ENCODE data around the gene ZNF169.
"Not testable (repeated sequence)": the region's sequence is repeated elsewhere in the genome, so short reads cannot be mapped to it uniquely, and the experiment has no call there.

ZNF169 gene

DNA sequence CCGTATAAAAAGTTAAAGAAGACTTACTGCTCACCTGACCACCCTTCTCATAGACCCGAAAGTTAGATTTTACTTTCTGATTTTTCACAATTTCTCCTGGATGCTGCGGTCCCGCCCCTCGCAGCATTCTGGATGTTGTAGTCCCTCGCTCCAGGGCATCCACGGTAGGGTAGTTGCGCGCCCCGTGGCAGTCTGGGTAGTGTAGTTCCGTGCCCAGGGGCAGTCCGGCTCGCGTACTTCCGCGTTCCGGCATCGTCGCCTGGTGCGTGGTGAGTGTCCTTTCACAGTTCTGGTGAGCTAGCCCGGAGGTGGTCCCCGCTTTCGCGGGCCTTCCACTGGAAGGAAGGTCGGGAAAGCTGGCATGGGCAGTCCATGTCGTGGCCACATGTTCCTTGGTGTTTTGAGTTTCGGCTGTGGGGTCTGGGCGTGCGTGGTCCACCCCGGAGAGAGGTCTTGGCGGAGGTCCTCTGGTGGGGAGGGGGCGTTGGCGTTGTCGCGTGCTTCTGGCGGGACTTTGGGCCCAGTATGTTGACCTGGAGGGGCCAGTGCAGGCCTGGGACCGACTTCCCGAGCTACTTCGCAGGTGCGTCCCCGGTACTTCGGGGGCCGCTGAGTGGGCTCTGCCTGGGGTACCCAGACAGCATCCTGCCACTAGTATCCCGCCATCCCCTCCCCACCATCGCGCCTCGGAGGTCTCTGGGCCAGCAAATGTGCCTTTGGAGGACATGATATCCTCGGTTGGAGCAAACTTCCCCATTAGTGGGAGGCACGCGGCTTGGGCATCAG is at the start of gene ZNF169:
TSS of gene ZNF169 (plus strand) at position 222 of the 786 bp plus-strand sequence. CDS start 19,515 bp downstream, outside the sequence.
- intact Hi-C loops (cut with DNase I) = no loop called here
- peak; percentile 85 to 98 (median 93) for DNase-seq

DNA sequence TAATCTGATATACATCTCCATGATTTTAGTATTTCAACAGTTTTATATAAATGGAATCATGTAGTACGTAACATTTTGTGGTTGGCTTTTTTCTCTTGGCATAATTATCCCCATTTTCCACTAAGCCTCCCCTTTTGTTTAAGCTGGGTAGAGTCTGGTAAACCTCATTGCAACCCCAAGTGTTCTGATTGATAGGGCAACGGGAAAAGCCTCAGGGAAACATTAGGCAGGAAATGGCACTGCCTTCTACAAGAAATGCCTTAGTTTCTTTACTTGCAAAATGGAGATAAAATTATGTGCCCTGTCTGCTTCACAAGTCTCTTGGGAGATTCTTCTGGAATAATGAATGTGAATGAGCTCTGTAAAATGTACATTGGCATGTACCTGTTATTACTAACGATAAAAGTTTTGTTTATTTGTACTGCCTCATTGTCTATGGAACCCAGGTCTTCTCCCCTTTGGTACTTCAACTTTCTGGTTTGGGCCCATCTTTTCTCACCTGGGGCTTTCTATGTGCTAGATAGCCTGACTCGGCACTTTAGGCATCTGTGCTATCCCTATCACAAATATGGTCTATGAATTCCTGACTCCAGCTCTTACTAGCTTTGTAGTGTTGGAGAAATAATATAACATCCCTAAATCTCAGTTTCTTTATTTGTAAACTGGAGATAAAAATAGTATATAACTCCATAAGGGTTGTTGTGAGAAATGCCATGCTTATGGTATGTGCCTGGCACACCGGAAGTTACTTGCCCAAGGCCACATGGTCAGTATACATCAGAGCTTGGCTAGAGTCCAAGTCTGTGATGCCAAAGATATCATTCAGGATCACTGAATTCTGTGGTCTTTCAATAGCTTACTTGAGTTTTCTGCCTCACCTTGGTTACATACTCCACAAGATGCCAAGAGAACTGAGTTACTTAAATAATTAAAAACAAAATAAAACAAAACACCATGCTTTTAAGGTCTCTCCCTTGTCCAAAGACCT is 48.2 kb upstream of the ZNF169 start:
- intact Hi-C loops (cut with DNase I) = loop anchor here (2.0 kb wide), 1 partner anchor 46 kb away; no protein-coding TSS in a partner anchor
- DNase-seq = no peak

DNA sequence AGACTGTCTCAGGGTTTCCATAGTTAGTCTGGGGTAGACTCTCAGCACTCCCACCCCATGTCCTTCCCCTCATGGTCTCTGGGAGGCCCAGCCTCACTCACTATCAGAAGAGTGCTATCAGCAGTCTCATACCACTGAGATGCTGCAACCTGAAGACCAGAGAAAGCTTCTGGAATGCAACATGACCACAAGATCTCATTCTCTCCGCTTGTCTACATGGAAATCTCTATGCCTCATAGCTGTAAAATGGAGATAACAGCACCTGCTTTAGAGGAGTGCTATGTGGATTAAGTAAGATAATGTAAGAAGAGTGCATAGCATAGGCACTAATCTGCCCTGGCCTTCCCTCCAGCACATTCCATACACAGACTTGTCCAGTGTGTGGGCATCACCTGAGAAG is 47.0 kb upstream of the ZNF169 start:
- intact Hi-C loops (cut with DNase I) = loop anchor here (2.0 kb wide), 2 partner anchors 197 to 529 kb away; no protein-coding TSS in a partner anchor
- DNase-seq = no peak

DNA sequence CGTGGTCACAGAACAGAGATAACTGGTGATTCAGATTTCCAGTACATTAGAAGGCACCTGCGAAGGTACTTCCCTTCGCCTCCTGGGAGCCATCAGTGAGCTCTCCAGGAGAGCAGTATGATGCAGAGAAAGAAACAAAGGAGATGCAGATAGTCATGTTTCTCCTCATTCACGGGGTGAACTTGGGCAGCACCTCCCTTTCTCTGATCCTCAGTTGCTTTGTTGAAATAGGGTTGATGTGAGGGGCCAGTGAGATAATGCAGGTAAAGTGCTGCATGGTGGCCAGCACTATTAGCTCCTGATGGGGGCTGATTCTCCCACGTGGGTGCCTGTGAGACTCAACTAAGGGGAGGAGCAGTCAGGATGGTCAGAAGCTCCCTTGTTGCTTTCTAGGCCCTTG is 46.6 kb upstream of the ZNF169 start:
- DNase-seq = no peak
- intact Hi-C loops (cut with DNase I) = loop anchor here (2.0 kb wide), 2 partner anchors 198 to 530 kb away; no protein-coding TSS in a partner anchor

DNA sequence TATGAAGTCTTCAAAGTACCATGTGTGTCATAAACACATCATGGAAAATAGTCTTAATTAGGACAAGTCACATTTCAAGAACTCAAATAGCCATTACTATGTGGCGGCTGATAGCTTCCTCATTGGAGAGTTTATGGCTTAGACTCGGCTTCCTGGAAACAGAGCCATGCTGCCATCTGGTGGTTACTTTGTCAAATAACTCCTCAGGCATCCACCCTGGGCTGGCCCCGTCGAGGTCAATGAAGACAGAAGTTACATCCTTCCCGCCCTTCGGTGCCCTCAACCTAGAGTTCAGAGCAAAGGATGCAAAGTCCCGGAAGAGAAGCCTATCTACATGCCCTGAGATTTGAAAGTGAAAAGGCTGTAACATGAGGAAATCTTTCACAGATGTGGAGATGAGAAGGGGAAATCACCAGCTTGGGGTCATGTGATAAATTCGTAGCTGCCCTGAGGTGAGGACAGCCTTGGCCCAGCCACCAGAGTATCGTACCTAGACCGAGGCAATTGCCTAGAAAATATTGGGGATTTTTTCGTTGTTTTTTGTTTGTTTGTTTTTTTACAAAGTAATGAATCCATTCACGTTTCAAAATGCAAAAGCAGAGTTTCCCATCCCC is 45.5 kb upstream of the ZNF169 start:
- DNase-seq = peak; percentile 32 to 92 (median 70)
- intact Hi-C loops (cut with DNase I) = loop anchor here (1.0 to 2.0 kb wide), 4 partner anchors 148 to 531 kb away; no protein-coding TSS in a partner anchor

DNA sequence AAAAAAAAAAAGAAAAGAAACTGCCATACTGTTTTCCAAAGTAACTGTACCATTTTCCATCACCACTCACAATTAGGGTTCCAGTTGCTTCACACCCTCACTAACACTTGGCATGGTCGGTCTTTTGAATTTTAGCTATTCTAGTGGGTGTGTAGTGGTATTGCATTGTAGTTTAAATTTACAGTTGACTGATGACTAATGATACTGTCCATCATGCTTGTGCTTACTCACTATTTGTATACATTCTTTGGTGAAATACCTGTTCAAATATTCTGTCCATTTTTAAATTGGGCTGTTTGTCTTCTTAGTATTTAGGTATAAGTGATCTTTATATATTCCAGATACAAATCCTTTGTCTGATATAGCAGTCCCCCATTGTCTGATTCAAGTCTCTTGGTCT is 36.2 kb upstream of the ZNF169 start:
- intact Hi-C loops (cut with DNase I) = no loop called here
- no peak for DNase-seq

DNA sequence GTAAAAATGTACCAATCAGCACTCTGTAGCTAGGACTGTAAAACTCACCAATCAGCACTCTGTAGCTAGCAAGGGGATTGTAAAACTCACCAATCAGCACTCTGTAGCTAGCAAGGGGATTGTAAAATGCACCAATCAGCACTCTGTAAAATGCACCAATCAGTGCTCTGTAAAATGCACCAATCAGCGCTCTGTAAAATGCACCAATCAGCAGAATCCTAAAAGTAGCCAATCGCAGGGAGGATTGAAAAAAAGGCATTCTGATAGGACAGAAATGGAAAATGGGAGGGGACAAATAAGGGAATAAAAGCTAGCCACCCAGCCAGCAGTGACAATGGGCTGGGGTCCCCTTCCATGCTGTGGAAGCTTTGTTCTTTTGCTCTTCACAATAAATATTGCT is 33.7 kb upstream of the ZNF169 start:
- intact Hi-C loops (cut with DNase I); DNase-seq: not testable (repeated sequence)

DNA sequence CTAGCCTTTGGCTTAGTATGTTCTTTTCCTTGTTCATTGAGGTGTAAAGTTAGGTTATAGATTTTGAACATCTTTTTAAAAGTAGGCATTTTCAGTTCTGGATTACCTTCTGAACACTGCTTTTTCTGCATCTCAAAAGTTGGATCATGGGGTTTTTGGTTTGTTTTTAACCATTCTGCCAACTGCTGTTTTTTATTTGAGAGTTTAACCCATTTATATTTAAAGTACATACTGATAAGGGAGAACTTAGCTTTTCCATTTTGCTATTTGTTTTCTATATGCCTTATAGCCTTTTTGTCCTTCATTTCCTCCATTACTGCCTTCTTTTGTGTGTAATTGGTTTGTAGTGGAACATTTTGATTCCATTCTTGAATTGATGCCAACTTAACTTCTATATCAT is 30.5 kb upstream of the ZNF169 start:
- intact Hi-C loops (cut with DNase I) = no loop called here
- no peak for DNase-seq

DNA sequence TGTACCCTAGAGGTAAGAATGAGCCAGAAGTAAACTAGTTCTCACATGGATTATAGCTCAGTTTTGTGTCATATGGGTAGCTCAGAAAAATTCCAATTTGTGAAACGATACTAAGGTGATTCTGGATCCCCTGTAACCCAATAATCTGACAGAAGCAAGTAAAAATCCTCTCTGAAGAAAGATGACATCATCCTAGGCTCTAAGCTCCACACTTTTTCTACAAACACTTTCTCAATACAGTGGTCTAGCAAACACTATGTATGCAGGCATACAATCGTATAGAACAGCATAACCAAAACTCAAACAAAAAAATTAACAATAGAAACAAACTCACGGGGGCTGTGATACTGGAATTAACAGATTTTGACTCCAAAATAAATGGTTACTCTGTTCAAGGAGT is 26.7 kb upstream of the ZNF169 start:
- intact Hi-C loops (cut with DNase I) = no loop called here
- no peak for DNase-seq

DNA sequence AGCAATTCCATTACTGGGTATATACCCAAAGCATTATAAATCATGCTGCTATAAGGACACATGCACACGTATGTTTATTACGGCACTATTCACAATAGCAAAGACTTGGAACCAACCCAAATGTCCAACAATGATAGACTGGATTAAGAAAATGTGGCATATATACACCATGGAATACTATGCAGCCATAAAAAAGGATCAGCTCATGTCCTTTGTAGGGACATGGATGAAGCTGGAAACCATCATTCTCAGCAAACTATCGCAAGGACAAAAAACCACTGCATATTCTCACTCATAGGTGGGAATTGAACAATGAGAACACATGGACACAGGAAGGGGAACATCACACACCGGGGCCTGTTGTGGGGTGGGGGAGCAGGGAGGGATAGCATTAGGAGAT is 18.0 kb upstream of the ZNF169 start:
- intact Hi-C loops (cut with DNase I); DNase-seq: not testable (repeated sequence)

DNA sequence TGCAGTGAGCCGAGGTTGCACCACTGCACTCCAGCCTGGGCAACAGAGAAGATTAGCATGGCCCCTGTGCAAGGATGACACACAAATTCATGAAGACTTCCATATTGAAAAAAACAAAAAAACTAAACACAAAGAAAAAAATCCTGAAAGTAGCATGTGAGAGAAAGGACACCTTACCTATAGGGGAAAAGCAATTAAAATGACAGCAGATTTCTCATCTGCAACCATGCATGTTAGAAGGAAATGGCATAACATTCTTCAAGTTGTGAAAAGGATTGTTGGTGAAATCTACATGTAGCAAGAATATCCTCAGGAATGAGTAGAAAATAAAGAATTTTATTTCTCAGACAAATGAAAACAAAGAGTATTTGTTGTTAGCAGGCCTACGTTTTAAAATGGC is 13.4 kb upstream of the ZNF169 start:
- intact Hi-C loops (cut with DNase I) = no loop called here
- DNase-seq = no peak

DNA sequence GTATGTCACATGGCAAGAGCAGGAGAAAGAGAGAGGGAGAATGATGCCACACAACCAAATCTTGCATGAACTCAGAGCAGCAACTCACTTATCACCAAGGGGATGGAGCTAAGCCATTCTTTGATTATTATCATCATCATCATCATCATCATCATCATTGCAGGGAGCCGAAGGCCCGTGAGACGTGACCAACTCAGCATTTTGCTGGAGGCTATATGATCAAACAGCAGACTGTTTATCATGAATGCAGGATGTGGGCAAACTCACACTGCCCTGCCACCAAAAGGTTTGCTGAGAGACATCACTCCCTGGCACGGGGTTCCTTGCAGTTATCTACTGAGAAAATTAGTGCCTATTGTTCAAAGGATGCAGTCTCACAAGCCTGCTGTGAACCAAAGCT is 8.6 kb upstream of the ZNF169 start:
- intact Hi-C loops (cut with DNase I) = no loop called here
- DNase-seq = no peak

DNA sequence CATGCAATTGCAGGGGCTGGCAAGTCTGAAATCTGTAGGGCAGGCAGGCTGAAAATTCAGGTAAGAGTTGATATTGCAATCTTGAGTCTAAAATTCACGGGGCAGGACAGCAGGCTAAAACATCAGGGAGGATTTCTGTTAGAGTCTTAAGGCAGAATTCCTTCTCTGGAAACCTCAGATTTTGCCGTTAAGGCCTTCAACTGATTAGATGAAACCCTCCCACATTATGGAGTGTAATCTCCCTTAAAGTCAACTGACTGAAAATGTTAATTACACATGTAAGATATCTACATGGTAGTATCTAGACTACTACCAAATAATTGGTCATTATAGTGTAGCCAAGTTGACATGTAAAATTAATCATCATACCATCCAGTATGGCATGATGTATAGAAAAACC is 3.1 kb upstream of the ZNF169 start:
- intact Hi-C loops (cut with DNase I) = no loop called here
- no peak for DNase-seq

DNA sequence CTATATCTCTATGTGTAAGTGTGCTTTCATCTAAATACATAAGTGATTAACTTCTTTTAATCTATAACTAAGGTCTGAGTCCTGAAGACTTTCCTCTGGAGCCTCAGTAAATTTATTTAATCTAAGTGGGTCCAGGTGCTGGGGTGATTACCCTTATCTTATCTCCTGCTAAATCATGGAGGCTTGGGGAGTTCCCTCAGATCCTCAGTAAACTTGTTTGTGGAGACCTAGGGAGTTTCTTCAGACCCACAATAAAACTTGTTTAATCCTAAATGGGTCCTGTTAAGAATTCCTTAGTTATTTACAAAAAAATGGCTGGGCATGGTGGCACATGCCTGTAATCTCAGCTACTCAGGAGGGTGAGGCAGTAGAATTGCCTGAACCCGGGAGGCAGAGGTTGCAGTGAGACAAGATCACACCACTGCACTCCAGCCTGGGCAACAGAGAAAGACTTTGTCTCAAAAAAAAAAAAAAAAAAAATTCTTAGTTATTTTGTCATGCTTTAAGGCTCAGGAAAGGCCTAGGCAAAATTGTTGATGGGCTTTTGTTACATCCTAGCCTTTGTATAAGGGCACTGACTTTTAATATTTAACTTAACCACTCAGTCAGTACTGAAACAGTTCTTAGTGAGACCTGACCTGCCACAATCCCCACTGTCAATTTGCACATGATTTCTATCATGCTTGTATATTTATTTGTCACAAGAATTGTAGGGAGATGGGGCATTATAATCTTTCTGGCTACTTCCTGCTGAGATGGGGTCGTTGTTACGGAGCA is 6.7 kb downstream of the ZNF169 start:
- intact Hi-C loops (cut with DNase I); DNase-seq: not testable (repeated sequence)

DNA sequence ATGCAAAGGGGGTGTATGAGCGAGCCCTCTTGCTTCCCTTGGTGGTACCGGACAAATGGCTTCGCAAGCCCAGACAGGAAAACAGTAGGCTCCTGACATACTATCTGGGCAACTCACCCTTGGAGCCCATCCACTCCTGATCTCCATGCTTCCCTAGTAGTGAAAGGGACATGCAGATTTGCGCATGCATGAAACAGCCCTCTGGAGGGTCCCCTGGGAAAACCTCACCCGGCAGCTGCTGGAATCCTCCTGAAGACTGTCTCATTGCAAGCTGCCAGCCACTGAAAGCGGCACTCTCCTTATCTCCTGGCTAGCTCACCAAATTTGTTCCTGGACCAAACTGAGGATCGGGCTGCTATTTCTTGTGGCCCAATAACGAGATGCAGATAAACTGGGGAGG is 10.2 kb downstream of the ZNF169 start:
- DNase-seq = no peak
- intact Hi-C loops (cut with DNase I) = no loop called here

DNA sequence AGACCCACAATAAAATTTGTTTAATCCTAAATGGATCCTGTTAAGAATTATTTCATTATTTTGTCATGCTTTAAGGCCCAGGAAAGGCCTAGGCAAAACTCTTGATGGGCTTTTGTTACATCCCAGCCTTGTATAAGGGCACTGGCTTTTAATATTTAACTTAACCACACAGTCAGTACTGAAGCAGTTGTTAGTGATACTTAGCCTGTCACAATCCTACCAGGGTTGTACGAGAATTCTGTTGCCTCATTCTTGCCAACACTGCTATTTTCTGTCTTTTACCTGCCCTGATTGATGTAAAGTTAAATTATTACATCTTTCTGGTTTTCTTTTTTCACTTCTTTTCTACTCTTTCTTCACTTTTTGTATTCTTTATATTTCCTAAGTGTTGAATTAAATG is 10.9 kb downstream of the ZNF169 start:
- DNase-seq = no peak
- intact Hi-C loops (cut with DNase I) = no loop called here

DNA sequence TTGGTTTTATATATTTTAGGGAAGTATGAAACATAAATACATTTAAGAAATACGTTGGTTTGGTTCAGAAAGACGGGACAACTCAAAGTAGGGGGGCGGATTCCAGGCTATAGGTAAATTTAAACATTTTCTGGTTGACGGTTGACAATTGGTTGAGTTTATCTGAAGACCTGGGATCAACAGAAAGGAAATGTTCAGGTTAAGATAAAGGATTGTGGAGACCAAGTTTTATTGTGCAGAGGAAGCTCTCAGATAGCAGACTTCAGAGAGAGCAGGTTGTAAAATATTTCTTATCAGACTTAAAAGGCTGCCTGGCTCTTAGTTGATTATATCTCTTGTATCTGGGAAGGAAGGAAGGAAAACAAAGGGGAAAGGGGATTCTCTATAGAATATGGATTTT is 17.9 kb downstream of the ZNF169 start:
- intact Hi-C loops (cut with DNase I); DNase-seq: not testable (repeated sequence)

DNA sequence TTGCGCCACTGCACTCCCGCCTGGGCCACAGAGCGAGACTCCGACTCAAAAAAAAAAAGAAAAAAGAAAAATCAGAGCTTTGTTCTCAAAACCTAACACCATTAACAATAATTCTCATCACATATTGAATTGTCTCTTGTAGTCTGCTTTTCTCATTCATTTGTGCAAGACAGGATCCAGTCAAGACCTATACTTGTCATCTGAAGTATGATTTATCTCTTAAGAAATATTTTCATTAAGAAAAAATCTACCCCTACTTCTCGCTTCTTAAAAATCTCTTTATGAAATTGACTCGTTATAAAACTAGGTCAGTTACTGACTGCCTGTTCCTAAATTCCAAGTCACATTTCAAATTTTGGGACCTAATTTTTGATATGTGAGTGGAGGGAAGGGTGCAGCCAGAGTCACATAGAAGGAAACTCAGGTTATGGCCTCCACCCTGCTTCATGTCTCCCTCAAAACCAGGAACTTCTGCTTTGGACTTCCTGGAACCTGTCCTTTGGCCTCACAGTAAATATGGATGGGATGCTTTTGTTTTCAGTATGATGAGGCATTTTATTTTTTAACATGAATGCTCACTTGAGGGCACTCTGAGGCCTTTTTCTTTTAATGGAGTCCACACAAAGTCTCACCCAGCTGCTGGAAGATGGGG is 18.9 kb downstream of the ZNF169 start:
- no peak for DNase-seq
- intact Hi-C loops (cut with DNase I) = no loop called here

DNA sequence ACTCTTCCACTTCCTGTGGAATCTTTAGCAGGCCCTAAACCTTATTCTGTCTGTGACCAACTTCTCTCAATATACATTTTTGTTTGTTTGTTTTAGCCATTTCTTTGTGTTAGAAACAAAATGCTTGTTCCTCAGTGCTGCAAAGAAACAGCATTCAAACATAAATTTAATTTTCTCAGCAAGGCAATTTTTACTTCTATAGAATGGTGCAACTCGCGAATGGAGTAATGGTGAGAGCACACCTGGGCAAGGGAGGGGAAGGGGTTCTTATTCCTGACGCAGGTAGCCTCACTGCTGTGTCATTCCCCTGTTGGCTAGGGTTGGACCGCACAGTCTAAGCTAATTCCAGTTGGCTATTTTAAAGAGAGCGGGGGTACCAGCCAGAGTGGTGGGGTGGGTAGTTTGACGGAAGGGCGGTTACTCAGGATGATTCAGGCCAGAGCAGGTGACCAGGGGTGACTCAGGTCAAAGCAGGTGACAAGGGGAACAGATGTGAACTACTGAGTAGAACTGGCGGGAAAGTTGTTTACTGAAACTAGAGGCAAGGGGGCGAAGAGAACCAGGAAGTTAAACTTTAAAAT is 21.4 kb downstream of the ZNF169 start:
- intact Hi-C loops (cut with DNase I) = no loop called here
- no peak for DNase-seq
